IMR-90 (cell line): ENCODE data around the gene OR4N2. TPM values are rescaled to one million over a fixed set of nuclear protein-coding genes. Genes with fewer than 3 reads are reported as not detected.
"Not testable (repeated sequence)": the region's sequence is repeated elsewhere in the genome, so short reads cannot be mapped to it uniquely, and the experiment has no call there.

ENCODE experiments used
- ATAC-seq: fragments of 200-7000 bp; cut with Tn5 transposase; 2 replicates; pipeline ENCODE4 v1.9.1; 2020; ENCODE audit warnings: low read depth, mild to moderate bottlenecking, moderate library complexity
- BruUV-seq: library from RNA; stranded (reverse); fragments of 400-500 nt; replicated peaks from 2 replicates; lab custom pipeline; 2021; lab: Mats Ljungman, UMichigan
- CTCF ChIA-PET: fragments of 300-600 bp; formaldehyde crosslinking; extraction: SDS; loops from one replicate; lab custom pipeline; 2021; ENCODE audit warnings: antibody characterized with exemption; lab: Yijun Ruan, JAX
- POLR2A ChIA-PET: fragments of 300-600 bp; sonication (Branson Sonifier 250); formaldehyde crosslinking; loops from one replicate; lab custom pipeline; 2022; ENCODE audit warnings: antibody characterized with exemption; ENCODE audit not compliant: unreplicated experiment; lab: Charles Lee
- DNase-seq: peaks from one replicate; pipeline ENCODE4 v3.0.0; 2013
- H2AFZ ChIP-seq: replicated peaks from 2 replicates; pipeline ENCODE3; 2013; ENCODE audit warnings: low read length, mild to moderate bottlenecking; ENCODE audit not compliant: poor library complexity
- H2AK5ac ChIP-seq: 2 replicates; pipeline ENCODE4 v1.6.1; 2013; ENCODE audit warnings: low read depth, low read length, inconsistent platforms
- H2AK9ac ChIP-seq: replicated peaks from 2 replicates; pipeline ENCODE3; 2013; ENCODE audit warnings: mild to moderate bottlenecking, low read depth, low read length, moderate library complexity; ENCODE audit not compliant: poor library complexity
- H2BK120ac ChIP-seq: 2 replicates; pipeline ENCODE4 v1.6.1; 2013; ENCODE audit warnings: low read depth, low read length, inconsistent platforms
- H2BK15ac ChIP-seq: 3 replicates; pipeline ENCODE4 v1.6.1; 2013; ENCODE audit warnings: low read depth, low read length, inconsistent platforms
- H2BK20ac ChIP-seq: 2 replicates; pipeline ENCODE4 v1.6.1; 2013; ENCODE audit warnings: low read depth, mild to moderate bottlenecking, inconsistent platforms, low read length, moderate library complexity
- H2BK5ac ChIP-seq: 2 replicates; pipeline ENCODE4 v1.6.1; 2013; ENCODE audit warnings: mild to moderate bottlenecking, low read depth, low read length, inconsistent platforms; ENCODE audit not compliant: poor library complexity, severe bottlenecking
- H3K14ac ChIP-seq: replicated peaks from 2 replicates; pipeline ENCODE4 v1.6.1; 2013; ENCODE audit warnings: low read depth, low read length, inconsistent platforms
- H3K18ac ChIP-seq: 2 replicates; pipeline ENCODE4 v1.6.1; 2013; ENCODE audit warnings: low read depth, low read length, control low read depth
- H3K23ac ChIP-seq: 2 replicates; pipeline ENCODE4 v1.6.1; 2013; ENCODE audit warnings: low read depth, low read length, inconsistent platforms
- H3K27ac ChIP-seq: 2 replicates; pipeline ENCODE4 v1.5.1; 2013; ENCODE audit warnings: mild to moderate bottlenecking, control low read depth, low read length; ENCODE audit not compliant: insufficient read depth
- H3K27me3 ChIP-seq: 2 replicates; pipeline ENCODE4 v1.6.1; 2013; ENCODE audit warnings: low read length; ENCODE audit not compliant: control insufficient read depth, insufficient read depth
- H3K36me3 ChIP-seq: 2 replicates; pipeline ENCODE4 v1.6.1; 2013; ENCODE audit warnings: low read length, mixed read lengths; ENCODE audit not compliant: control insufficient read depth, insufficient read depth
- H3K4ac ChIP-seq: 2 replicates; pipeline ENCODE4 v1.6.1; 2013; ENCODE audit warnings: low read depth, low read length, inconsistent platforms
- H3K4me1 ChIP-seq: 2 replicates; pipeline ENCODE4 v1.6.1; 2013; ENCODE audit warnings: low read length, mixed read lengths; ENCODE audit not compliant: control insufficient read depth, insufficient read depth
- H3K4me2 ChIP-seq: 2 replicates; pipeline ENCODE4 v1.6.1; 2013; ENCODE audit warnings: low read depth, mild to moderate bottlenecking, control low read depth, low read length, moderate library complexity
- H3K4me3 ChIP-seq: 2 replicates; pipeline ENCODE4 v1.5.1; 2013; ENCODE audit warnings: low read depth, mild to moderate bottlenecking, control low read depth, low read length, moderate library complexity; ENCODE audit not compliant: insufficient read depth
- H3K56ac ChIP-seq: 2 replicates; pipeline ENCODE4 v1.6.1; 2013; ENCODE audit warnings: low read length, inconsistent platforms; ENCODE audit not compliant: insufficient read depth; ENCODE audit errors: extremely low read depth
- H3K79me1 ChIP-seq, 2 experiments: 2 replicates each; pipeline ENCODE4 v1.6.1; 2013; ENCODE audit warnings: low read length in 2 of 2, inconsistent platforms in 1 of 2, low read depth in 1 of 2
- H3K9ac ChIP-seq: 2 replicates; pipeline ENCODE4 v1.6.1; 2013; ENCODE audit warnings: low read depth, low read length, control low read depth
- H3K9me1 ChIP-seq: 2 replicates; pipeline ENCODE4 v1.6.1; 2013; ENCODE audit warnings: low read length, inconsistent platforms; ENCODE audit not compliant: insufficient read depth
- H3K9me3 ChIP-seq: 2 replicates; pipeline ENCODE4 v1.6.1; 2013; ENCODE audit warnings: low read length; ENCODE audit not compliant: control insufficient read depth, insufficient read depth
- H4K20me1 ChIP-seq: 2 replicates; pipeline ENCODE4 v1.6.1; 2013; ENCODE audit warnings: low read length, inconsistent platforms; ENCODE audit not compliant: insufficient read depth
- H4K5ac ChIP-seq: 2 replicates; pipeline ENCODE4 v1.6.1; 2013; ENCODE audit warnings: mild to moderate bottlenecking, low read depth, low read length, control low read depth
- H4K8ac ChIP-seq, 2 experiments: 2 replicates each; pipeline ENCODE4 v1.6.1; 2013; ENCODE audit warnings: low read depth in 2 of 2, low read length in 2 of 2, control low read depth in 1 of 2, inconsistent platforms in 1 of 2
- H4K91ac ChIP-seq: 2 replicates; pipeline ENCODE4 v1.6.1; 2013; ENCODE audit warnings: low read depth, low read length, inconsistent platforms; ENCODE audit not compliant: insufficient read depth
- WGBS, 2 experiments: methylation state at CpG; one replicate each; pipeline versions ENCODE4 v1.1.5 to v1.1.7; 2013; ENCODE audit warnings: missing lambda C conversion rate in 2 of 2; ENCODE audit not compliant: insufficient read length in 1 of 2; ENCODE audit errors: extremely low coverage in 2 of 2; 5-methylcytosine and 5-hydroxymethylcytosine counted together
- dilution Hi-C: fragments of 300-500 bp; cut with HindIII; formaldehyde crosslinking; loops from one replicate; pipeline ENCODE4 v1.14.3; 2018; ENCODE audit warnings: low sequenced_read_pairs; ENCODE audit not compliant: unreplicated experiment
- in situ Hi-C: fragments of 300-500 bp; cut with MboI; formaldehyde crosslinking; loops from 3 replicates; pipeline ENCODE4 v1.14.3; 2019; ENCODE audit warnings: low sequenced_read_pairs, inconsistent platforms, mixed read lengths
- intact Hi-C: fragments of 100-400 bp; cut with micrococcal nuclease; formaldehyde crosslinking; loops from 2 replicates; pipeline ENCODE4 v1.10.0; 2022
- polyA plus RNA-seq, 3 experiments: library from polyadenylated mRNA; depleted of rRNA; stranded (reverse); fragments of >200 nt; gene quantifications; 2 replicates each; pipeline ENCODE4 v1.2.3, GENCODE V29; 2012; ENCODE audit warnings: low replicate concordance in 1 of 3
- total RNA-seq: library from RNA; depleted of rRNA; stranded (reverse); fragments of >200 nt; gene quantifications from 2 replicates; pipeline ENCODE4 v1.2.3, GENCODE V29; 2012

The OR4N2 gene
- total and polyA plus RNA-seq, 2 of the 4 experiments (the other 2 are of a cell fraction), result not detected

- peaks cover 24% of the 10 kb centered on the region for H3K9me3 ChIP-seq
- H2AK9ac ChIP-seq, H2BK5ac ChIP-seq, DNase-seq, H3K9ac ChIP-seq, H3K23ac ChIP-seq, H3K79me1 ChIP-seq, H4K5ac ChIP-seq, H2AFZ ChIP-seq, H4K20me1 ChIP-seq, CTCF ChIA-PET, H3K27ac ChIP-seq, ATAC-seq, H2AK5ac ChIP-seq, H3K27me3 ChIP-seq, H4K91ac ChIP-seq, H2BK120ac ChIP-seq, H3K18ac ChIP-seq, H2BK15ac ChIP-seq, H3K9me1 ChIP-seq, H2BK20ac ChIP-seq, H3K4me2 ChIP-seq, H3K4me1 ChIP-seq, in situ Hi-C loops, POLR2A ChIA-PET, BruUV-seq, H3K36me3 ChIP-seq, H3K56ac ChIP-seq, dilution Hi-C loops, H3K4ac ChIP-seq, intact Hi-C loops, H3K14ac ChIP-seq, H4K8ac ChIP-seq, H3K4me3 ChIP-seq: not testable (repeated sequence)
- 83% methylated on average over 27 of the region's 39 CpGs; no CpG with 5 or more reads in 1 of the 2 experiments for WGBS, 2 experiments
Measured at GRCh38 chr14:19866061-19866669, 62.6 kb downstream of the OR4N2 start.
